Astrocyte of the cerebellum (primary cell): ENCODE results near the gene WNT11.

Source experiments
- DNase-seq: peaks from one replicate; pipeline ENCODE4 v3.0.0-alpha.2; 2011; ENCODE audit warnings: low read depth
- H3K4me3 ChIP-seq: 2 replicates; pipeline ENCODE4 v1.5.1; 2011; ENCODE audit warnings: mild to moderate bottlenecking, low read depth, low read length, moderate library complexity
- in situ Hi-C: cut with HindIII; loops from 2 replicates; pipeline ENCODE4 v1.10.0; 2017; ENCODE audit warnings: low sequenced_read_pairs
- TF ChIP-seq, protein P1 (sequence below): IDR thresholded peaks from 2 replicates; pipeline ENCODE4 v1.5.1; 2012; ENCODE audit warnings: low read length, low read depth, moderate library complexity, mild to moderate bottlenecking; ENCODE audit errors: missing control alignments

The WNT11 gene

DNA sequence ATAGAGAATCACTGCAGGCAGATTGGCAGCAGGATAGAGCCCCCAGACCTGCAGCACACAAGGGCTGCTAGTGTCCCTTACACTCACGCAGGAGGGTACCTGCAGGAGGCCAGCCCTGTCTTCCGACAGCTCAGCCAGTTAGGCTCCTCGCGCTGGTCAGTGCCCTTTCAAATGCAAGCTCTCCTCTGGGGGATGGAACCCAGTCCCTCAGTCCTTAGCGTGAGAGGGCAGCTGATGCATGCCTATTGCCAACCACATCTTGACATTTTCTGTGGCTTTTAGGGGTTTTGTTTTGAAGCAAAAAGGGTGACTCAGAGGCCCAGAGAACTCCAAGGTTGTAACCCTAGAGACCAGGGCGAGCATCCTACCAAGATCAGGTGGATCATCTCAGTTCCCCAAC, 40.0 kb downstream of the WNT11 start:
- DNase-seq, result no peak
- TF ChIP-seq, protein P1, sequence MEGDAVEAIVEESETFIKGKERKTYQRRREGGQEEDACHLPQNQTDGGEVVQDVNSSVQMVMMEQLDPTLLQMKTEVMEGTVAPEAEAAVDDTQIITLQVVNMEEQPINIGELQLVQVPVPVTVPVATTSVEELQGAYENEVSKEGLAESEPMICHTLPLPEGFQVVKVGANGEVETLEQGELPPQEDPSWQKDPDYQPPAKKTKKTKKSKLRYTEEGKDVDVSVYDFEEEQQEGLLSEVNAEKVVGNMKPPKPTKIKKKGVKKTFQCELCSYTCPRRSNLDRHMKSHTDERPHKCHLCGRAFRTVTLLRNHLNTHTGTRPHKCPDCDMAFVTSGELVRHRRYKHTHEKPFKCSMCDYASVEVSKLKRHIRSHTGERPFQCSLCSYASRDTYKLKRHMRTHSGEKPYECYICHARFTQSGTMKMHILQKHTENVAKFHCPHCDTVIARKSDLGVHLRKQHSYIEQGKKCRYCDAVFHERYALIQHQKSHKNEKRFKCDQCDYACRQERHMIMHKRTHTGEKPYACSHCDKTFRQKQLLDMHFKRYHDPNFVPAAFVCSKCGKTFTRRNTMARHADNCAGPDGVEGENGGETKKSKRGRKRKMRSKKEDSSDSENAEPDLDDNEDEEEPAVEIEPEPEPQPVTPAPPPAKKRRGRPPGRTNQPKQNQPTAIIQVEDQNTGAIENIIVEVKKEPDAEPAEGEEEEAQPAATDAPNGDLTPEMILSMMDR, result no peak
- in situ Hi-C loops, result loop anchor here (25.0 kb wide), 1 partner anchor 254 kb away; no protein-coding TSS in a partner anchor
- no peak overlapping the region for H3K4me3 ChIP-seq

DNA sequence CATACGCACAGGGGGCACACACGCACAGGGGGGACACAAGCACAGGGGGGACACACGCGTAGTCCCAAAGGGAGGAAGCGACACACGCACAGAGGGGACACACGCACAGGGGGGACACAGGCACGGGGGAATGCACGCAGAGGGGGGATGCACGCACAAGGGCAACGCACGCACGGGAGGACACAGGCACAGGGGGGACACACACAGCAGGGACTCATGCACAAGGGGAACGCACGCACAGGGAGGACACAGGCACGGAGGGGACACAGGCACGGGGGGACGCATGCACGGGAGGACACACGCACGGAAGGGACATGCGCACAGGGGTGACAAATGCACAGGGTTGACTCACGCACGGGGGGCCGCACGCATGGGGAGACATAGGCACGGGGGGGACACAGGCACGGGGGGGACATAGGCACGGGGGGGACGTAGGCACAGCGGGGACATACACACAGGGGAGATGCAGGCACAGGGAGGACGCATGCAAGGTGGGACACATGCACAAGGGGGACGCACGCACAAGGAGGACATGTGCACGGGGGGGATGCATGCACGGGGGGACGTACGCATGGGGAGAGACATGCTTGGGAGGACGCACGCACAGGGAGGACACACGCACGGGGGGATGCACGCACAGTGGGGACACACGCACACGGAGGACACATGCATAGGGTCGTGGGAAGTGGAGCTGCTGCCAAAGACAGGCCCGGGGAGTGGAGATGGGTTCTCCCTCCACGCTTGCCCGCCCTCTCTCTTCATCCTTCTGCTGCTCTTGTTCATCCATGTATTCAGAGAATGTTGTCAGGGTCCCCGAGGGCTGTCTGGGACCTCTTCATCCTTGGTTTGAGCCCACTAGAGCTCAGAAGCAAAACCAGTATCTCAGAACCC, 41.2 kb downstream of the WNT11 start:
- DNase-seq, result no peak
- TF ChIP-seq, protein P1, result no peak
- in situ Hi-C loops, result loop anchor here (25.0 kb wide), 1 partner anchor 253 kb away; no protein-coding TSS in a partner anchor
- H3K4me3 ChIP-seq, result no peak overlapping the region

DNA sequence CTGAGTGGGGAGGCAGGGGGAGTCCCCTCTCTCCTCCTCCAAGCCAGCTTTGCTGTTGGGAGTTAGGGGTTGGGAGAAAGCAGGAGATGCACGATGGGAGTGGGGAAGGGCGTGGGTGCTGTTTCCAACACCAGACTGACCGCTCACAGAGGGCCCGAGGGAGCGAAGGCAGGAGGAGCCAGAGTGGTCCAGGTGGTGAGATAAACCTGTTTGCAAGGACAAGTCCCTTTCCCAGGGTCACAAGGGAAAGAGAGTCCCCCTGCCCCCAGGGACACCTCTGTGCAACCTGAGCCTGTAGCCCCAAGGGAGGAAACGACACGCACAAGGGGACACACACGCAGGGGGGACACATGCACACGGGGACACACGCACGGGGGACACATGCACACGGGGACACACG, 42.2 kb downstream of the WNT11 start:
- TF ChIP-seq, protein P1, result no peak
- DNase-seq, result no peak
- in situ Hi-C loops, result loop anchor here (25.0 kb wide), 1 partner anchor 252 kb away; no protein-coding TSS in a partner anchor
- no peak overlapping the region for H3K4me3 ChIP-seq

DNA sequence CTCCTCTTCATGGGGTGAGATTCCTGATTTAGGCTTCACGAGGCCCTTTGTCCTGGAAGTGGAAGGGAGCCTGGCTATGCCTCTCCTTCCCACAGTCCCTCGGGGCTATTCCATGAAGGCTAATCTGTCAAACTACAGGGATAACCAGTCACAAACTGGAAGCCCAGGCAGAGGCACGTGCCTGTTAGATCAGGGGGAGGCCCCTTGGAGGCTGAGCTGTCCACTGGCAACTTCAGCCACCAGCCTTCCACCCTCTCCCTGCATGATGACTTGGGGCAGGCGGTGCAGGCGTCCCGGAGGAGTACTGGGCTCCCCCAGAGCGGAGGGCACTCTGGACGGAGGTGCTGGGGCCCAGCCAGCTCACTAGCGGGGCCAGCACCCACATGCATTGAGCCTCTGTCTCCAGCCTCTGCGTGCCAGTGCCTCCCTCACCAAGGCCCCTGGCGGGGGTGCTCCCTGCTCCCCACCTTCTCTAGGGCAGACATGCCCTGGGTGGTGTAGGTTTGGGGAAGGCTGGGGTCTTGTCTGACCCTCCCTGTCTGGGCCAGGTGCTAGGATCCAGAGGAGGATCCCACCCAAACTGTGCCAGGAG, 42.9 kb downstream of the WNT11 start:
- H3K4me3 ChIP-seq, result no peak overlapping the region
- TF ChIP-seq, protein P1, result no peak
- in situ Hi-C loops, result loop anchor here (25.0 kb wide), 1 partner anchor 251 kb away; no protein-coding TSS in a partner anchor
- DNase-seq, result no peak

DNA sequence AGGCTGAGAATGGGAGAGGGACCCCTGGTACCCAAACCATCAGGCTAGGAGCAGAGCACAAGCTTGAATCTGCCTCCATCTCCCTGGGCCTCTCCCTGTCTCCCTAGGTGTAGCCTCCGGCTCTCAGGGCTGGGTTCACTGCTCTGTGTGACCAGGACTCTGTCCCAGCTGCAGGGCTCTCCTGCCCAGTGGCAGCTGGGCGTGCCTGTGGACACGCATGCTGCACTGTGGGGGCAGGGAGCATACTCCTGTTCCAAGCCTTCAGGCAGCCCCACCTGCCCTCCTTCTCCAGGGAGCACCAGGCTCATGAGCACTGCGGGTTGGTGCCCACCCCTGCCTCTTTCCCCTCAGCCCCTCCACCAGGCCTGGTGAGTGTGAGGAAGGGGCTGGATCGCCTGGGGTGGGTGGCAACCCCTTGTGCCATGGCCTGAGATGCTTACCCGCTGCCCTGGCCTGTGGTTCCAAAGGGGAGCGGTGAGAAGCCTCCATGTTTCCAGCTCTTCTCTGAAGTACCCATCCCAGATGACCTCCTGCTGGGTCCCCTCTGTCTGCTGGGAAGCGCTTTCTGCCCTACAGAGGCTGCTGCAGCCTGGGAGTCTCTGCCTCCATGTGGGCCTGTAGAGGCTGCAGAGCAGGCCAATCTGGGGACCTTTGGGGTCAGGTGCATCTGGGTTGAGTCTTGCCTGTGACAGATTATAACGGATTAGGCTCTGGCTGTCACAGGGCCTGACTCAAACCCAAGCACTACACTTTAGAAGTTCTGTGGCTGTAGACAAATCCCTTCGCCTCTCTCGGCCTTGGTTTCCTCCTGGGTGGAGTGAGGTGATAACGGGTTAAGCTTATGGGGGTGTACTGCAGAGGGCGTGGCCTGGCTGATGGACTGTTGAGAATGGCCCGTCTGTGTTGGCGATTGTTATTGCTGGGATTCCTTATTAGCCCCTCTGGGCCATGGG, 43.7 kb downstream of the WNT11 start:
- no peak for DNase-seq
- TF ChIP-seq, protein P1, result no peak
- H3K4me3 ChIP-seq, result no peak overlapping the region
- in situ Hi-C loops, result loop anchor here (25.0 kb wide), 1 partner anchor 250 kb away; no protein-coding TSS in a partner anchor
